Body of pancreas (tissue), 4 donors: ENCODE measurements around the gene HSD3B7. TPM values are rescaled to one million over a fixed set of nuclear protein-coding genes. Genes with fewer than 3 reads are reported as not detected.

Experiments used
- ATAC-seq: fragments of 150-250 bp; one replicate; pipeline ENCODE4 v1.9.1; 2016
- DNase-seq, 4 donors: peaks; one replicate each; pipeline ENCODE4 v3.0.0-alpha.2; 2019
- H3K27ac ChIP-seq, 4 donors: fragments of 200-600 bp; sonication (generic); 1 replicate in 3 of 4; 2 replicates in 1 of 4; pipeline versions ENCODE4 v1.5.1 to v1.6.1; 2016 to 2019; ENCODE audit warnings: mild to moderate bottlenecking in 1 of 4, mixed read lengths in 1 of 4, moderate library complexity in 1 of 4
- H3K27me3 ChIP-seq, 2 donors: fragments of 200-600 bp; sonication (generic); one replicate each; pipeline ENCODE4 v1.6.0; 2016; ENCODE audit warnings: mild to moderate bottlenecking in 1 of 2
- H3K36me3 ChIP-seq, 2 donors: fragments of 200-600 bp; sonication (generic); replicated peaks in 1 of 2; 2 replicates each; pipeline ENCODE4 v1.5.1; 2016; ENCODE audit warnings: low read depth in 2 of 2; ENCODE audit not compliant: insufficient read depth in 1 of 2
- H3K4me1 ChIP-seq: fragments of 200-600 bp; sonication (generic); one replicate; pipeline ENCODE4 v1.6.0; 2016
- H3K4me3 ChIP-seq, 2 donors: fragments of 200-600 bp; sonication (generic); 1 replicate in 1 of 2; 2 replicates in 1 of 2; pipeline ENCODE4 v1.5.1; 2016 to 2019
- H3K9me3 ChIP-seq, 3 donors: fragments of 200-600 bp; sonication (generic); 1 replicate in 2 of 3; 2 replicates in 1 of 3; pipeline ENCODE4 v1.5.1; 2016
- CTCF ChIP-seq, 7 experiments: fragments of 450-650 bp in 4 of 7; fragments of 200-600 bp in 3 of 7; sonication (generic) in 3 of 7; IDR thresholded peaks; one replicate each; pipeline ENCODE4 v1.5.1; 2016 to 2019; ENCODE audit warnings: antibody characterized with exemption in 7 of 7
- POLR2A ChIP-seq, 3 donors: fragments of 450-650 bp; IDR thresholded peaks; one replicate each; pipeline ENCODE4 v1.6.1; 2016; ENCODE audit warnings: antibody characterized with exemption in 3 of 3, mild to moderate bottlenecking in 2 of 3
- WGBS, 2 donors: methylation state at CpG; one replicate each; pipeline ENCODE4 v1.1.5; 2017; 5-methylcytosine and 5-hydroxymethylcytosine counted together
- intact Hi-C: fragments of 100-400 bp; cut with DNase I; formaldehyde crosslinking; loops from one replicate; pipeline ENCODE4 v1.15.1; 2023
- total RNA-seq, 2 donors: library from RNA; depleted of rRNA; stranded (reverse); fragments of >200 nt; gene quantifications; one replicate each; pipeline ENCODE4 v1.1.0, GENCODE V29; 2016

HSD3B7 gene
- total RNA-seq, 2 donors from 2014 or later, result 20.5 to 21.4 TPM

GRCh38 chr16:30980434-30980833 lies 4.6 kb upstream of the HSD3B7 start:
- DNase-seq (no peak), ATAC-seq (no peak)
- no peak overlapping the region for H3K4me3 ChIP-seq
- H3K27ac ChIP-seq, result no peak overlapping the region
- intact Hi-C loops, result loop anchor here (5.0 to 10.0 kb wide), 3 partner anchors 164 to 884 kb away; no protein-coding TSS in a partner anchor
- TF ChIP-seq CTCF (IDR thresholded peaks at IDR 0.05), result no peak
- no peak for TF ChIP-seq POLR2A (IDR thresholded peaks at IDR 0.05)
- 91% methylated on average over 21 to 29 of the region's 29 CpGs for WGBS, 2 donors
- H3K9me3 ChIP-seq, result no peaks in the 10 kb centered on the region
- H3K4me1 ChIP-seq, result peaks cover 3% of the 10 kb centered on the region
- H3K27me3 ChIP-seq, result no peaks in the 10 kb centered on the region
- H3K36me3 ChIP-seq, result peaks cover 10 to 24% of the 10 kb centered on the region in 2 donors

- intact Hi-C loops, result loop anchor here (5.0 to 10.0 kb wide), 3 partner anchors 164 to 884 kb away; no protein-coding TSS in a partner anchor
- no peak overlapping the region for H3K27ac ChIP-seq
- peaks cover 10 to 20% of the 10 kb centered on the region in 2 donors for H3K36me3 ChIP-seq
- ATAC-seq (no peak), DNase-seq (no peak)
- WGBS, 2 donors, result 94 to 97% methylated on average over 10 to 14 of the region's 14 CpGs
- H3K27me3 ChIP-seq, result no peaks in the 10 kb centered on the region
- H3K4me3 ChIP-seq, result no peak overlapping the region
- H3K4me1 ChIP-seq, result peaks cover 8% of the 10 kb centered on the region
- H3K9me3 ChIP-seq, result no peaks in the 10 kb centered on the region
- TF ChIP-seq POLR2A (IDR thresholded peaks at IDR 0.05) (no peak), CTCF (IDR thresholded peaks at IDR 0.05) (no peak)
Observed at GRCh38 chr16:30980959-30981358, 4.0 kb upstream of the HSD3B7 start.

- H3K27me3 ChIP-seq, result no peaks in the 10 kb centered on the region
- no peak for ATAC-seq
- 81 to 85% methylated on average over 15 to 16 of the region's 17 CpGs for WGBS, 2 donors
- H3K4me3 ChIP-seq, result no peak overlapping the region
- no peak overlapping the region for H3K27ac ChIP-seq
- H3K4me1 ChIP-seq, result peaks cover 17% of the 10 kb centered on the region
- DNase-seq, result no peak
- intact Hi-C loops, result loop anchor here (5.0 to 10.0 kb wide), 3 partner anchors 162 to 882 kb away; no protein-coding TSS in a partner anchor
- TF ChIP-seq POLR2A (IDR thresholded peaks at IDR 0.05) (no peak), CTCF (IDR thresholded peaks at IDR 0.05) (no peak)
- peaks cover 10 to 16% of the 10 kb centered on the region in 2 donors for H3K36me3 ChIP-seq
- H3K9me3 ChIP-seq, result no peaks in the 10 kb centered on the region
Observed at GRCh38 chr16:30982548-30983288, 2.3 kb upstream of the HSD3B7 start.

GRCh38 chr16:30983289-30983889 lies 1.6 kb upstream of the HSD3B7 start:
- no peak for DNase-seq
- TF ChIP-seq POLR2A (IDR thresholded peaks at IDR 0.05), result no peak
- TF ChIP-seq CTCF (IDR thresholded peaks at IDR 0.05), result no peak
- intact Hi-C loops, result loop anchor here (5.0 to 10.0 kb wide), 3 partner anchors 161 to 881 kb away; no protein-coding TSS in a partner anchor
- Histone ChIP-seq H3K4me1 (peaks cover 17% of the 10 kb centered on the region), H3K9me3 (no peaks in the 10 kb centered on the region), H3K4me3 (no peak overlapping the region), H3K27me3 (no peaks in the 10 kb centered on the region), H3K27ac (no peak overlapping the region), H3K36me3 (peaks cover 10 to 18% of the 10 kb centered on the region in 2 donors)
- no peak for ATAC-seq
- WGBS, 2 donors, result 71 to 82% methylated on average over 6 to 25 of the region's 25 CpGs
